ENCODE measurements around the gene POU2F1.
"Not testable (repeated sequence)": the region's sequence is repeated elsewhere in the genome, so short reads cannot be mapped to it uniquely, and the experiment has no call there.

POU2F1 gene

DNA sequence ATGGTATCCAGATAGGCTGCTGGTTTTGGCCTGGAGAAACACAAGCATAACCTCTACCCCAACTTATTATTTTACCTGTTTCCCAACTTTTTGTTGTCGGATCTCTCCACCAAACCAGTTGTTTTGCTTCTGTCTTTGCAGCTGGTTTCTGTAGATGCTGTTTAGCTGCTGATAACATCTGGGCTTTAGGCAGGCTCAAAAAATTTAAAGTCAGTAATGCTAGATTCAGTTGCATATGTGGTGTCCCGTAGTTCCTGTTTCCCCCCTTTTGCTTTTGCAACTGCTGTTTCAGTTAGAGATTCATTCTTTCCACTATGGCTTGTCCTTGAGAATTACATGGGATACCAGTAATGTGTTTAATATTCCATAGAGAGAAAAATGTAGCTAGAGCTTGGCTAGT is 98.5 kb downstream of the POU2F1 start:
- not testable (repeated sequence) for FAIRE-seq

DNA sequence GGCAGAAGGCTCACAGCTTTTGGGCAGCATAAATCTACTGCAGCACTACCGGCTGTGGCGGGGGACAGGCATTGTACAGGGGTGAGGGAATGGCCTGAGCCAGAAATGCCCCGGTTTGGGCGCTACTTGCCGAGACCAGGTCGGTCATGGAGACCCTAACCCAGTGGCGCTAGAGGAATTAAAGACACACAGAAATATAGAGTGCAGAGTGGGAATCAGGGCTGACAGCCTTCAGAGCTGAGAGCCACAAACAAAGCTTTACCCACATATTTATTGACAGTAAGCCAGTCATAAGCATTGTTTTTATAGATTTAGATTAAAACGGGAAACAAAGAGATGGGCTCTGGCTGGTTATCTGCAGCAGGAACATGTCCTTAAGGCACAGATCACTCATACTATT is 101.8 kb downstream of the POU2F1 start:
- no peak for FAIRE-seq

DNA sequence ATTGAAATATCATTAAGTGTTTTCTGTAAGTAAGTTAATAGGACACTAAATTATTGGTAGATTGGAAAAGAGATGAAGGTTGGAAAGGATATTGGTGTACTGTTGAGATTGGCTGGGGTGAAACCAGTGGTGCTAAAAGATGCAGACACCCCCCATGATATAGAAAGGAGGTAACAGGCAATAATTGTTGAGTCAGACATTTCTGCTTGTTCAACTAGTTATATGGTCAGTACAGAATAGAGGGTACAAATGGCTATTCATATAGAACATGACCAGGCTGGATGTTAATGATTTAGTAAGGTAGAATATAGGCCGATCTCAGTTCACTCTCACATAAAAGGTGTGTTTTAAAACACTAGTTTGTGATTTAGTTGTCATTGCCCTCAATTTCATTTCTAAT is 104.5 kb downstream of the POU2F1 start:
- no peak for FAIRE-seq

DNA sequence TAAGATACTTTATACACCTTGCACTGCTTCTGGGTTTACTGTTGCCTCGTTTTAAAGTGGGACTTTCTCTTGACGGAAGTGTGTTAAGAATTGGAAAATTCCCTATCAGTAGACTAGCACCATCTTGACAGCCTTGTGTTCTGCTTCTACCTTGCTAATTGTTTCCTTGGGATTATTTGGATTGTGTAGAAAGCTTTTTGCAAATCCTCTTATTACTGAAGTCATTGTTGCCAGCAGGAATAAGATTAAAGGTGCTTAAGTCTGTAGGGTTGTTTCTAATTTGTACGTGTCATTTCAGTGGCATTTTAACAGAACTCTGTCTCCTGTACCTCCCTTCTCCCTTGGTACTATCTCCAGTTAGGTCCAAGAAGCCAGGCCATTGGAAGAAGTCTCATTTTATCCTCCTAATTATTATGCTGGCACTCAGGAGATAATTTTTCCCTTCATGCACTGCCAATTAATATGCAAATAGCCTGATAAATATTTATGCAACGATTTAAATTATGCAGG is 107.7 kb downstream of the POU2F1 start:
- FAIRE-seq = no peak

DNA sequence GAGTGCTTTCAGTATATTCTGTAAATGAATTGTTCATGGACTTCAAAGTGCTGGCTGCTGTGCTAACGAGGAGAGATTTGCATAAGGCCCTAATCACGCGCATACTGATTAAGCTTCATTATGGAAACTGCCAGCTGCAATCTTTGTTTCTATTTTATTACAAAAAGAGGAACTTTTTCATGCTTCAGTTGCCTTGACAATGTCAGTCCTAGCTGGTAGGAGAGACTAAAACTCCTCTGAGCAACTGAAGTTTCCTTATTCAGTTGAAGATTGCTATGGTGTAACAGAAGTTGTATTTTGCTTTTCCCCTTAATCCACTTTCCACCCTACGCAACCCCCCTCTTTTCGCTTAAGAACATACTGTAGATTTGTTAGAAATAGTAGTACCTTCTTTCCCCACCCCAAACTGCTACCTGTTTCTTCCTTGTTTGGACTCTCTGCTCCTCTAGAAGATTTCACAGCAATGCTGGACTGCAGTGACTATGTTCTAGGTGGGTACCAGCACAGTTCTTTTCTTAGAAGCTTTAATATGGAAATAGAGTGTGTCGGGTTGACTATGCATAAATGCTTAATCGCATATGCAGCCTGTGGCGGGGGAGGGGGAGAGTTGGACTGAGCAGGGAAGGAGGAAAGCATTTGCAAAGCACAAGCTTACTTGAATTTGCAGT is 108.3 kb downstream of the POU2F1 start:
- no peak for FAIRE-seq

DNA sequence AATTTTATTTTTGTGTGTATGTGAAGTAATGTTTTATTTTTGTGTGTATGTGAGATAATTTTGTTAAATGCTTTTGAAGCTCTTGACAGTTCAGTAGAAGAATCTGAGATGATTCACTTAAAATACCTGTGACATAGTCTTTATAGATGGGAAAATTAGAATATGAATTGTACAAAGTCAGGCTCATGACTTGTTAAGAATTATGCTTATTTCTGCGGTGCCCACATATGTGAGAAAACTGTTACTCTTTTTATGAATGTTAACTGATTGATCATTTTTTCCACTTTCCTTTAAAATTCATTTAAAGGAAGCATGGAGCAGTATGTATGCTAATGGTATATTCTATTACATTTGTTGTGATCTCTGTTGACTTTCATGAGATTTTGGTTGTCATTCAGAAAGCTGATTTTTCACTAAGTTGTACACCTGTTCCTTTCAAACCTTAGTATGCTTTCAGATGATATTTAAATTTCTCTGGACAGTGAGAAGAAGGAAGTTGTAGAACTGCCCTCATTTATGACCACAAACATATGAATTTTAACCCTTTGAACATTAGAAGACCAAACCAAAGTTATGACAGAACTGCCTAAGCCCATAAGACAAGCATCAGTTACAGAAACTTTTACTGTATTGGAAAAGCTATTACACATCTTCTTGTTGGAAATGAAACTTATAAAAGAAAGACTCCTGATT is 110.1 kb downstream of the POU2F1 start:
- no peak for FAIRE-seq

DNA sequence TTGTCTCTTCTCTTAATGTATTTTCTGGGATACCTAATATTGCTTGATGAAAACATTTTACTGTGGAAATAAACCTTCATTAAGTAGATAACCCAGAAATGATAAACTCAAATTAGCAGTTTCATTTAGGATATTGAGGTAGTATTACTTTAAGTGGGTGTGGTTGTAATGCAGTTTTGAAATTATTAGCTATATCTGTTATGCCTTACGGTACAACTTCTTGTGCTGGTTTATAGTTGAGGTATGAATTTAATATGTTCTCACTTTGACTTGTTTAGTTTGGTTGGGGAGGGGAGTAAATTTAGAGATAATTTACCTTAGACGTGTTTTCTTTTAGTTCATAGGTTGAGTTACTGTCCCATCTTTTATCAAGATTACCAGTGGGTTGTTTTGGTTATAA is 111.0 kb downstream of the POU2F1 start:
- FAIRE-seq = no peak

DNA sequence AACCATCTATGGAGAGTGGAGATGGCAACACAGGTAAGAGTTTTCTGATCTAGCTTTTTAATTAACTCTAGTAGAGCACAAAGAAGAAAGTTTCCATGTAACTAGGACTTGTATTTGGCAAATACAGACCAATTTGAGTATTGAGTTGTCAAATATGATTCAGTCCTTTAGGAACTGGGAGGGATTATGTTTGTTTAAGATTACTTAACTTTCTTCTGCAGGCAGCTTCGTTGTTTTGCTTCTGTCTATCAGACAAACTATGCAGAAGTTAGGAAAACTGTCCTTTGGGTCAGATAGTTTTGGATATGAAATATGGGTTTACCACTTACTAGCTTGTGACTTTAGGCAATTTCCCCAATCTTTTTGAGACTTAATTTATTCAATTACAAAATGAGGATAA is 111.8 kb downstream of the POU2F1 start:
- FAIRE-seq = peak; percentile 41

DNA sequence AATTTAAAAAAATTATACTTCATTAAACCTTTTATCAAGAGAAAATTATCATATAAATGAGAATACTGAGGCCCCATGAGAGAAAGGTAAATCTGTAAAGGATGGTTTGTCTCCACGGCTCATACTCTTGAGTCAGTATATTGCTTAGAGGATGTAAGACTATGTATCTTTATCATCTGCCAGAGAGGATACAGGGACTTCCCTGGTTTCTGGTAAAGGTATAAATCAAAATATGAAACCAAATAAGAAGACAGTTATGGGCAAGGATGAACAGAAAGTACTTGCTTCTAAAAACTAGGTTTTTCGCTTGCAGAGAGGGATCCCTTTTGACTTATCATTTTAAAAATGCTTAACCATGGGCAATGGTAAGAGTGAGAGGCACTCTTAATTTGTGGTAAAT is 112.4 kb downstream of the POU2F1 start:
- FAIRE-seq = no peak

DNA sequence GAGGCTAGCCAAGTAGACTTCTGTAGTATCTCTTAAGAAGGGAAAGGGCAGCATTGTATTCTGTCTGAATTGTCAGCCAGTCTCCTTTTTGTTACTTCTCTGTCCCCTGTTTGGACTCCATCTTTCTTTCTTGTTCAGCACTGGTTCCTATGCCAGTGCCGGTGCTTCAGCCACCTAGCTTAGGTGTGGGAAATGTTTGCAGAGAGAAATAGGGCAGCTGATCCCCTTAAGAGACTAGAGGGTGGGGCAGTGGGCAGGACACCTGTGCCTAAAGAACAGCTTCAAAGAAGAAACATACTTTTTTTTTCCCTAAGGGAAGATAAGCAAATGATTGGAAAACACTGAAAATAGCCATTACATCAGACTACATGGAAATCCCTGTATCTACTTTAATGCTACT is 113.0 kb downstream of the POU2F1 start:
- no peak for FAIRE-seq

DNA sequence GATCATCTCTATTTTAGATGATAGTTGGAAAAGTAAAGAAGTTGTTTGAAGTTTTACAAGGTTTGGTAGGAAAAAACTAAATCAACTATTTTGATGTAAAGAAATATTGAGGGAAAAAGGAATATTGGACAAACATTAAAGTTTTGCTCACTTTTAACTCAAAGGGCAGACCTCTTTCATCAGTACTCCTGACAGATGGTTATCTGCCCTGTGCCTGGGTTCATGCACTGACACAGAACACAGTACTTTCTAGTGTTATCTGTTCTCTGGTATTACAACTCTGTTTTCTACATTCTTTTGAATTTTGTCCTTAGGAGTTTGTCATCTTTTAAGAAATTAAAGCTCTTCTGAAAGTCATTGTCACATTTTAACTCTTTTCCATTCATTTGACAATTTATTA is 118.7 kb downstream of the POU2F1 start:
- FAIRE-seq = no peak

DNA sequence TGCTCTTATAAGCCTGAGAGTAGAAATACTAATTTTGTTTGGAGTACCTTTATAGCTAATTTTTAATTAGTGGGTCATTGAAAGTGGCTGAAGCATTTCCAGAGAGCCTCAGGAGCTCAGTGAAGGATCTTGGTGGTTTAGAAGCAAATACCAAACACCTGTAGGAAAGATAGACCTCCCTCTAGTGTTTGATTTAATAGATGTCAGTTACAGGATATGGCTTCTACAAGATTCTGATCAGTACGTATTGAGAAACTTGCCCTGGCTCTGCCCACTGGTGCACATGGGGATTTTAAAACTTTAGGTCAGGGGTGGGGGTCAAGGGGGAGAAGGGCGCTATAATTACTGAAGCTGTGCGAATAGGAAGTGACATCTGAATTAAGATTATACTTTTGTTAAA is 122.2 kb downstream of the POU2F1 start:
- no peak for FAIRE-seq

DNA sequence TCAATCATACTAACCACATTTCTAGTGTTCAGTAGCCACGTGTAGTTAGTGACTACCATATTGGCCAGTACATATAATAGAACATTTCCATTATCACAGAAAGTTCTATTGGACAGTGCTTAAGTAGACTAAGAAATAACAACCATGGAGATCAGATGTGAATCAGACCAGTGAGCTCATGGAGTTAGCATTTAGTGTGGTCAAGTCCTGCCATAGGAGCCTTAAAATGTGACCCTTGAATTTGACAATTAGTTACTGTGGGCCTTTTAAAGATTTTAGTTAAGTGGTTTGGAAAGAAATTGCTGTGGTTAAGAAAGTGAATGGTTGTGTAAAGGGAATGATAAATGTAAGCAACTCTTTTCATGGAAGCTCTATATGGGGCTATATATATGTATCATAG is 123.4 kb downstream of the POU2F1 start:
- FAIRE-seq = no peak

DNA sequence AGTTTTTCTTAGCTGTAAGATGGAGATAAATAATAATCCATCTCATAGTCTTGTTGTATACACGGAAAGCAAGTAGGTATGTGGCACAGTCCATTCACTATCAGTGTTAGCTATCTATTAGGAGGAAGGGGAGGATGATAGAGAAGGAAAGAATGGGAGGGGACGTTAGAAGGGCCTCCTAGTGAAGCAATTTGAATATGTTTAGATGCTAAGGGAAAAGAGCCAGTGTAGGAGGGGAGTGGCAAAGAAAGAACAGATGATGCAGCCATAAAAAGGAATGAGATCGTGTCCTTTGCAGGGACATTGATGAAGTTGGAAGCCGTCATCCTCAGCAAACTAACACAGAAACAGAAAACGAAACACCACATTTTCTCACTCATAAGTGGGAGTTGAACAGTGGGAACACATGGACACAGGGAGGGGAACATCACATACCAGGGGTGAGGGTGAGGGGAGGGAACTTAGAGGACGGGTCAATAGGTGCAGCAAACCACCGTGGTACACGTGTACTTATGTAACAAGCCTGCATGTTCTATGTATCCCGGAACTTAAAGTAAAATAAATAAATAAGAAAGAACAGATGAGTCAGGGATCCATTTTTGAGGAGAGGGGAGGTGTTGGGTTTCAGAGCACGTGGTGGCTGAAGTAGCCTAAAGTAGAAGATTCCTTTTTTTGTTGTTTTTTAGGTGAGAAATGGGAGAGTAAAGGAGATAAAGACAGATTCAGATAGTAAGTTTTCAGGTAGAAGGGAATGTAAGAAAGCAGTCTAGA is 124.1 kb downstream of the POU2F1 start:
- FAIRE-seq = no peak

DNA sequence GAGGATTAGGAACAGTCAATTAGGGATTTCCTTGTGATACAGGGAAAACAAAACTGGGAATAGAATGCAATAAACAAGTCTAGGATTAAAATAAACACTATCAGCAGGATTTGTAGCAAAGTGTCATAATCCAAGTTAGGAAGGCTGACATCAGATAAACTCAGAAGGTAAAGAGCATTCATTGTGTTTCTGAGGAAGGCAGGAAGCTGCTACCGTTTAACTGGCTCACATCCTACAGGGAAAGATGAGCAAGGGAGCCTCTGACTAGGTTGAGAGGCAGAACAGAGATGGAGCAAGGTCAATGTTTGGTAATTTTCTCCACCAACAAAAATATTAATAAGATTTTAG is 124.7 kb downstream of the POU2F1 start:
- FAIRE-seq = no peak

DNA sequence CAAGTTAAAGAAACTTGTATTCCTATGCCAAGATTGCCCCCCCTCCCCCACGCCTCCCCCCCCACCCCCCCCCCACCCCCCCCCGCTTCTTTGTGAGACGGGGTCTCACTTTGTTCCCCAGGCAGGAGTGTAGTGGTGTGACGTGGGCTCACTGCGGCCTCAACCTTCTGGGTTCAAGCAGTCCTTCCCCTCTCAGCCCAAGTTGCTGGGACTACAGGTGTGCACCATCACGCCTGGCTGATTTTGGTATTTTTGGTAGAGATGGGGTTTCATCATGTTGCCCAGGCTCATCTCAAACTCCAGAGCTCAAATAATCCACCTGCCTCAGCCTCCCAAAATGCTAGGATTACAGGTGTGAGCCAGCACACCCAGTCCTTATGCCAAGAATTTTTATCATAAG is 136.6 kb downstream of the POU2F1 start:
- no peak for FAIRE-seq

DNA sequence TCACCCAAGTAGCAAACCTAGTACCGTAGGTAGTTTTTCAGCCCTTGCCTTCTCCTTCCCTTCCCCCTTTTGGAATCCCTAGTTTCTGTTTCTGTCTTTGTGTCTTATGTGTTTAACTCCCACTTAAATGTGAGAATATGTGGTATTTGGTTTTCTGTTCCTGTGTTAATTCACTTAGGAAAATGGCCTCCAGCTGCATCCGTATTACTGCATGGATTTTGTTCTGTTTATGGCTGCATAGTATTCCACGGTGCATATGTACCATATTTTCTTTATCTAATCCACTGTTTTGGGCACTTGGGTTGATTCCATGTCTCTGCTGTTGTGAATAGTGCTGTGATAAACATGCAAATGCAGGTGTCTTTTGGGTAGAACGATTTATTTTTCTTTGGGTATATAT is 138.6 kb downstream of the POU2F1 start:
- FAIRE-seq = no peak

DNA sequence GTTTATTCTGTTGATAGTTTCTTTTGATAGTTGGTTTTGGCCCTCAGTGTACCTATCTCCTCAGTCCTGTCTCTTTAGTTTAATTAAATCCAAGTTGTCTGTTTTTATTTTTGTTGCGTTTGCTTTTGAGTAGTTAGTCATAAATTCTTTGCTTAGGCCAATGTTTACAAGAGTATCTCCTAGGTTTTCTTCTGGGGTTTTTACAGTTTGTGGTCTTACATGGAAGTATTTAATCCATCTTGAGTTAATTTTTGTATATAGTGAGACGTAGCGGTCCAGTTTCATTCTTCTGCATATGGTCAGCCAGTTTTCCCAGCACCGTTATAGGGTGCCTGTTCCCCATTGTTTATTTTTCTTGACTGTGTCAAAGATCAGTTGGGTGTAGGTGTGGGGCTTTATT is 139.4 kb downstream of the POU2F1 start:
- FAIRE-seq = no peak

DNA sequence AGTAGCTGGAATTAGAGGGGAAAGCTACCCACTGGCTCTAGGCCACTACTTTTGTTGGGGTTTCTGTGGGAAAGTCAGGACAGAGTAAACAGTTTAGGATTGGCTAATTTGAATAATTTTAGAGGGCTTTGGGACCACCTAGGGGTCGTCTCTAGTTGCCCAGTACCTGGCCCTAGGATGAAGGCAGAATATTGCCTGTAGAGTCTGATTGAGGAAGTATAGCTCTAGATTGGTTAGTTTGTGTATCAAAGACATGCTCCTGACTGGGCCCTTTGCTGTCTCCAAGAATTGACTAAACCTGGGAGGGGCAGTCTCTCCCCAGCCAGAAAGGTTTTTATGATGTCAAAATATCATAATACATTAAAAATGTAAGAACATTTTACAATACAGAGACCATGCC is 142.0 kb downstream of the POU2F1 start:
- no peak for FAIRE-seq

DNA sequence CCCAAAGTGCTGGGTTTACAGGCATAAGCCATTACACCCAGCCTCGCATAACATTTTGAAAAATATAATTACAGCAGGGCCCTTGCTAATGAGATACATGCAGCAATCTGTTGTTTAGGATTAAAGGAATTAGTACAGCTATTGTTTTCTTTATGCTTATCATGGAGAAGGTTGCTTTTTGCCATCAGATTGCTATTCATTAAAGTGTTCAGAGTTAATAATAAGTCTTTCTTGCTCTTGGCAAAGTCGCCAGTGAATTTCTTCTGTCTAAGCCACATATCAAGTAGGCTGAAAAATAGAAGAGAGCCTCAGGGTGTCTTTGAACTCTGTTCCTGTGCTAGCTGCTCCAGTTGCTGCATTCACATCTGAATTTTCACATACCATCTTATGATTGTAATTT is 144.1 kb downstream of the POU2F1 start:
- no peak for FAIRE-seq

DNA sequence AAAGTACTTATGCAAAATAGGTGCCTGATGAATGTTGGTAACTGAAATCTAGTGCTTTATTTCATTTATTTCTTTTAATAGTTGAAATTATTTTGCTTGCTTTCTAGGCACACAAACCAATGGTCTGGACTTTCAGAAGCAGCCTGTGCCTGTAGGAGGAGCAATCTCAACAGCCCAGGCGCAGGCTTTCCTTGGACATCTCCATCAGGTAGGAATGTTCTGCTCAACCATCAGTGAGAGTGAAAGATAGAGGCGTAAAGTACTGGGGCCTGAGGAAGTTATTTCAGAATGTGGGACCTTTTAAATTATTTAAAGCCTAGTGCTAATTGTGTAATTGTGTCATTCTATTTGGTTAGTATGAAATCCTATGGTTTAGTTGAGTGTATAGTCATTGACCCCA is 144.7 kb downstream of the POU2F1 start:
- no peak for FAIRE-seq

DNA sequence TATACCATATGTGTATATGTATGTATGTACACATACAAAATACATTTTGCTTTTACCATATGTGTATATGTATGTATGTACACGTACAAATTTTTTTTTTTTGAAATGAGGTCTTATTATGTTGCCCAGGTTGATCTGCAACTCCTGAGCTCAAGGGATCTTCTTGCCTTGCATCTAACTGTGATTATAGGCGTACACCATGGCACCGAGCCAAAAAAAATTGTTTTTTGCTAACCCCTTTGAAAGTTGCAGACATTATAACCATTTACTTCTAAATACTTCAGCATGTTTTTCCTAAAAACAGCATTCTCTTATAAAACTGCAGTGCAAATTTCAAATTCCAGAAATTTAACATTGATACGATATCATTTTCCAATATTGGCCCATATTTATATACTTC is 147.0 kb downstream of the POU2F1 start:
- no peak for FAIRE-seq

DNA sequence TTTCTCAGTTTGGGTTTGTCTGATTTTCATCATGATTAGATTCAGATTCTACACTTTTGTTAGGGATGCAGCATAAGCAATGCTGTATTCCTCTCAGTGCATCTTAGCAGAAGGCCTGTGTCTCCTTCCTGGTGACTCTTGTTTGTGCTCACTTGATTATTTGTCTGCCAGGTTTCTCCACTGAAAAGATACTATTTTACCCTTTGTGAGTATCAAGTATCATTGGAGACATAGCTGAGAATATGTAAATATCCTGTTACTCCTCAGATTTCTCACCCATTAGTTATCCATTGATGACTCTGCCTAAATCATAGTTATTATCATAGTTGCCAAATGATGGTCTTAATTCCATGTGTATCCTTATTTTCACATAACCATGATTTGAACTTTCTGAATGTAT is 148.5 kb downstream of the POU2F1 start:
- FAIRE-seq = no peak

DNA sequence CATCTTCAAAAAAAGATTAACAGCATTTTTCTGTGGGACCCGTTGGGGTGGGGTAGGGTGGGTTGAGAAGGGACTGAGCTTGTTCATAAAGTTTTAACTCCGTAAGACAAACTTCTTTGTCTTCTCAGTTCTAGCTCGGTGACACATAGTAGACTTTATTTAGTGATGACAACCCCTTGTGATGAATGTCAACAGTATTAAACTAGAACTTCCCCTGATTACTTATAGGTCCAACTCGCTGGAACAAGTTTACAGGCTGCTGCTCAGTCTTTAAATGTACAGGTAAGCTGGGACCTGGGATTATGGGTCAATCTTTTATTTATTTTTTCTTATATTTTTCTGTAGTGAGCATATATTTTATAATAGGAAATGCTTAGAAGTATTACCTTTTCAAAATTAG is 149.2 kb downstream of the POU2F1 start:
- FAIRE-seq = no peak

Measured in colon (tissue), 2 donors.